RKO (cell line): ENCODE data around the gene S100A4.
"Not testable (repeated sequence)": the region's sequence is repeated elsewhere in the genome, so short reads cannot be mapped to it uniquely, and the experiment has no call there.

Experiments used
- DNase-seq: peaks from one replicate; pipeline ENCODE4 v3.0.0-alpha.2; 2016; ENCODE audit warnings: low spot score

Gene S100A4

DNA sequence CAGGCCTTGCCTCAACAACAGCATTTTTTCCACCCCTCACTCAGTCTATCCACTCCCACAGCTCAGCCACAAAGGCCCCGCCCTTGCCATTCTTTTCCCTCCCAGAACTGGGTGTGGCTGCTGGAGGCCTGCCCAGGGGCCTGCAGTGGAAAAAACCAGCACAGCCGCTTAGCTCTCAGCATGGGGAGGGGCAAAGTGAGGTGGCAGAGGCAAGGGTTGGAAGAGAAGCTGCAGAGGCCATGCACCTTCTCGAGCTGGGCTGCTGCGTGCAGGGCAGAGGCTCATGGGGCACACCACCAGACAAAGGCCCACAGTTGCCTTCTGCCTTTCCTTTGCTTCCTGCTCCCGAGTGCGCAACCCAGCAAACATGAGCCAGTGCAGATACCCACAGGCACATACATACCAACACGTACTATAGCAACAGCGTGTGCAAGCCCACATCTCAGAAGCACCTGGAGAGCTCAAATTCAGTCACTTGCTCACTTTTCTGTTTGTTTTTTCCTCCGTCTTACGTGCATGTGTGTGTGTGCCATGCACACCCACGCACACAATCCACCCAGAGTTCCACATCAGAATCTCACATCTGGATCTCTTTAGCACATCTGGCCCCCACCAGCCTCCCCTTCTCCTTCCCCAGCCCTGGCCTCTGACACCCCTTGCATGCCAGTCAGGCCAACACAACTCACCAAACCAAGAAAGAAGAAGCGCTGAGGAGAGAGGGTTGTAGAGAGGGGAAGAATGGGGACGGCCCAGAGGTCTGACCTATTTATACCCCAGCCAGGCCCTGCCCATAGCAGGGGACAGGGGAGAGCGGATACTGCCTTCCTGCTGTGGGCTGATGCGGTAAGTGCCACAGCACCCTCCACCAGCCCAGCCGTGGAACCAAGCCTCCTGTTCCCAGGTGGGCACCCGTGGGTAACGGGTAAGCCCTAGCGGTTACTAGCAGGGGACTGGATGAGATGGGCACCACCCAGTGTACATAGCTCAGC is at the start of gene S100A4:
S100A4 (minus strand) TSS at position 740 of the 989 bp plus-strand sequence. CDS start 1,012 bp downstream, outside the sequence.
- DNase-seq, result no peak

DNA sequence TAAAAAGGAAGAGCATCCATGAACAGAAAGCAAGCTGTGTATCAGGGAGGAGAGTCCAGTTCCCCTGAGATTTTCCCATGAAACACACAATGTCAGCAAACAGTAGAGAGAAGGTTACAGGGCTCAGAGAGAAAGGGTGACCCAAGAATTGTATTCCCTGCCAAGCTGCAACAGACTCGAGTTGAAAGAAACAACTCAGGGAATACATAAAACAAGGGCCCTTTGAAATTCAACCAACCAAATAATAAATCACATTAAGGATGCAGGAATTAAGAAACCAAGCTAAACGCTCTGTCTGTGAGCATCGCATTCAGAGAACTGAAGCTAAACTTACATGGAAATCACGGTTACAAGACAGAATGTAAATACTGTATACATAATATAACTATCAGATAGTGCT is 47.1 kb upstream of the S100A4 start:
- no peak for DNase-seq

DNA sequence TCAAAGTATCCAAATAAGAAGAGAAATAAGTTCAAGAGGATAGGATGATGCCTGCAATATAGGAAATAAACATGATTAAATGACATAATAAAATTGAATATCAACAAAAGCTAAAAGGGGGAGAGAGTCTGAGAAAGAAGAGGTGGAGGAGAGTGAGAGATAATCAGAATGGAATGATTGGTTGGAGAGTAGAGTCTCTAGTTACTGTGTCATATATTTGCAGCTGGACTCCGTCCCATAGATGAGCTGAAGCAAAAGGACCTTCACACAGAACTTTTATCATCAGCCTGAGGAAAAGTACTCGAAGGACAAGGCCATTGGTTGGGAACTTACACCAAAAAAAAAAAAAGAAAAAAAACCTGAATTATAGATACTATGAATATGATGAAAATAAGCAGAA is 42.9 kb upstream of the S100A4 start:
- DNase-seq, result no peak

DNA sequence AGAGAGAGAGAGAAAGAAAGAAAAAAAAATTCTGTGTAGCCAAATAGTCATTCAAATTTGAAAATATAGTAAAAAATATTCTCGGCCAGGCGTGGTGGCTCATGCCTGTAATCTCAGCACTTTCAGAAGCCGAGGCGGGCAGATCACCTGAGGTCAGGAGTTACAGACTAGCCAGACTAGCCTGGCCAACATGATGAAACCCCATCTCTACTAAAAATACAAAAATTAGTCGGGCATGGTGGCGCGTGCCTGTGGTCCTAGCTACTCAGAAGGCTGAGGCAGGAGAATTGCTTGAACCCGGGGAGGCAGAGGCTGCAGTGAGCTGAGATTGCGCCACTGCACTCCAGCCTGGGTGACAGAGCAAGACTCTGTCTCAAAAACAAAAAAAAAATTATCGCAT is 42.4 kb upstream of the S100A4 start:
- DNase-seq, result not testable (repeated sequence)

DNA sequence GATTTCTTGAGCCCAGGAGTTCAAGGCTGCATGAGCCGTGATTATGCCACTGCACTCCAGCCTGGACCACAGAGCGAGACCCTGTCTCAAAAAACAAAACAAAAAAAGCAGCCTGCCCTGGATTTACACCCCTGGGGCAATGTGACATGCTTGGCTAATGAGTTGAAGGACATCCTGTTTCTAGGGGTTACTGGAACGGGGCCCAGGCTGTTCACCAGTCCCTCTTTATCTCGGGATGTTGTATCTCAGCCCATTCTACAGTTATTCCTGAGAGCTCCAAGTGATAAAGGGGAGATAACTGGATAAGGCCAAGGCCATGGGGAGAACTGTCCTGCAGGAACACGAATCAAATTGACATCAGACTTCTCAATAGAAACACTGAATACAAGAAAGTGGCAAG is 41.7 kb upstream of the S100A4 start:
- no peak for DNase-seq

DNA sequence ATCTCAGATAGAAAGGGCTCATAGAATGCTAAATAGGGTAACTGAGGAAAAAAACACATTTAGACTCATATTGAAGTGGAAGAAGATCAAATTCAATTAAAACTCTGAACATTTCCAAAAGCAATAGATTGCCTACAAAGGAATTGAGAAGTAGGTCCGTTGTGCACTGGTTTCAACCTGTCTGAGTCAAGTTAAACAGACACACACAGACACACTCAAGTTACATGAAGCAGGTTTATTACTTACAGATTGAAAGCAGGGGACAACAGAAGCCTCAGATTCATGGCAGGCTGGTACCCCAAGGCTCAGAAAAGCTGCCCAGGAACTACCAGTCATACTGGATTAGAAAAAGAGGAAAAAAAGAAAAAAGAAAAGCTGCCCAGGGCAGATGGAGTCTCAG is 40.7 kb upstream of the S100A4 start:
- DNase-seq, result no peak

DNA sequence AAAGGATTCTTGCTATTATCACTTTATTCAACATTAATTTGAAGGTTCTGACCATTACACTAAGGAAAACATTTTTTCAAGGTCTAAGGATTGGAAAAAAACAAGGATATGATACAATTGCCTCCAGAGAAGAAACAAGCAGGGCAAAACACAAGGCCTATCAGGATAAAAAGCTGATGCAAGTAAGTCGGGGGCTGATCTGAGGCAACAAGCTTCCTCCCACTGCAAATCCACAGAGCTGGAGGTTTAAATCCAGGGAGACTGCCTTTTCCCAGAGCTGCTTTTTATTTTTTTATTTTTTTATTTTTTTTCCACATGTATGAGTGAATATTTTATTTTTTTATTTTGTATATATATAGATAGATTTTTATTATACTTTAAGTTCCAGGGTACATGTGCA is 39.4 kb upstream of the S100A4 start:
- no peak for DNase-seq

DNA sequence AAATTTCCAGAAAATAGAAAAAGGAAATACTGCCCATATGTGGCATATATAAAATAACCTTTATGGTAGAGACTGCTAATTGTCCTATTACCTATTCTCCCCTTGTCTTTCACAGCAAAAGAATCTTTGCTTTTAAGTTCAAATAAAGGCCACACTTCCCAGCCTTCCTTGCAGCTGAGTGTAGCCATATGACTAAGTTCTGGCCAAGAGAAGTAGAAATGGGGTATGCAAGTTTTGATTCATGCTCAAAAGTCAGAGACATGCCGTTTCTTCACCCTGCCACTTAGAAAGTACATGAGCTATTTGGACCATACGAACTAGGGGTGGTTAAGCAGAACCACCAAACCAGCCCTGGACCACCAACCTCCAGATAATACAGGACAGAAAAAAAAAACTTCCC is 38.4 kb upstream of the S100A4 start:
- no peak for DNase-seq

DNA sequence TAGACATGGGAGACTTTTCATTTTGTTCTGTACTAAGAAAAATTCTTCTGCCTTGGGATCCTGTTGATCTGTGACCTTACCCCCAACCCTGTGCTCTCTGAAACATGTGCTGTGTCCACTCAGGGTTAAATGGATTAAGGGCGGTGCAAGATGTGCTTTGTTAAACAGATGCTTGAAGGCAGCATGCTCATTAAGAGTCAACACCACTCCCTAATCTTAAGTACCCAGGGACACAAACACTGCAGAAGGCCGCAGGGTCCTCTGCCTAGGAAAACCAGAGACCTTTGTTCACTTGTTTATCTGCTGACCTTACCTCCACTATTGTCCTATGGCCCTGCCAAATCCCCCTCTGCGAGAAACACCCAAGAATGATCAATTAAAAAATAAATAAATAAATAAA is 37.9 kb upstream of the S100A4 start:
- not testable (repeated sequence) for DNase-seq

DNA sequence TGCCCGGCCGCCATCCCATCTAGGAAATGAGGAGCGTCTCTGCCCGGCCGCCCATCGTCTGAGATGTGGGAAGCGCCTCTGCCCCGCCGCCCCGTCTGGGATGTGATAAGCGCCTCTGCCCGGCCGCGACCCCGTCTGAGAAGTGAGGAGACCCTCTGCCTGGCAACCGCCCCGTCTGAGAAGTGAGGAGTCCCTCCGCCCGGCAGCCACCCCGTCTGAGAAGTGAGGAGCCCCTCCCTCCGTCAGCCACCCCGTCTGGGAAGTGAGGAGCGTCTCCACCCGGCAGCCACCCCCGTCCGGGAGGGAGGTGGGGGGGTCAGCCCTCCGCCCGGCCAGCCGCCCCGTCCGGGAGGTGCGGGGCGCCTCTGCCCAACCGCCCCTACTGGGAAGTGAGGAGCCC is 37.2 kb upstream of the S100A4 start:
- not testable (repeated sequence) for DNase-seq

DNA sequence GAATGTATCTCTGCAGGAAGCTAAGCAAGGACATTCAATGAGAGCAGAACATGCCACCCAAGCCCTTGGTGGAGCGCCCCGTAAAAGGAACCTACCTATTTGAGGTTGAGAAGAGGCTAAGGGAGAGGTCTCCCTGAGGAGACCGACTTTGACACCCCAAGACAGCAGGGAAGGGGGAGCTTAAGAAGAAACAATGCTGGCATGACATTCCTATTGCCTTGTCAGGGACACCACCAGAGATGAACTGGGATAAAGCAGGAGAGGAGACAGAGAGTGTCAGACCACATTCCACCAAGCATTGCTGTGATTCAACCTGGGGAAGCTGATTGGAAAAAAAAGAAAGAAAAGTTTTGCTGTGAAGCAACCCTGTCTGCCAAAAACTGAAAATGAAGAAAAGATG is 33.3 kb upstream of the S100A4 start:
- no peak for DNase-seq

DNA sequence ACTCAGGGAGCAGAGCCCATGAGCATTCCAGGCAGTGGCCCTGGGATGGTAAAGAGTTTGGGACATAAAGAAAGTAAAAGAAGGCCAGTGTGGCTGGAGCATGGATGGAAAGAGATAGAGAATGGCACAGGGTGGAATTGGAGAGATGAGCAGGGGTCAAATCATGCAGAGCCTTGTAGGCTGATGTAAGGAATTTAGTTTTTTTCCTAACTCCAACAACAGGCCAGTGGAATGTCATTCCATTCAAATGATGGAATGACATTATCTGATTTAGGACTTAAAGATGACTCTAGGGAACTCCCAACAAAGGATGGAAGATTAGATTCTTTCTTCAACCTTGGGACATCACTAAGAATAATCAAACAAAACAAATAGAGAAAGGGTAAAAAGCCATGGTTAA is 32.9 kb upstream of the S100A4 start:
- DNase-seq, result no peak

DNA sequence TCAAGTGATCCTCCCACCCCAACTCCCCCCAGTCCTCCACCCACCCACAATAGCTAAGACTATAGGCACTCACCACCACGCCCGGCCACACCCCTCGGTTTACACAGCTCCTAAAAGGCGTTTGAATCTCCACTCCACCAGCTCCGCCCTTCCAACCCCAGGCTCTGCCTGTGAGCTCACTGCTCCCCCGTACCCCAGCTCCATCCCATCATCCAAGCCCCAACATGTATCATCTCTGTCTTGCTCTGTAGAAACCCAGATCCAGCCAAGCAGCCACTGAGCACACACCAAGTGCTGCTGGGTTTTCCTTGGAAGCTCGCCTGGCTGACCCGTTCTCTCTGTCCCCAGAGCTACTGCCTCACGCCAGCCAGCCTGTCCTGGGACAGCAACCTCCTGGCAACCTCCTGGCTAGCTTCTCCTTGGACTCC is 32.0 kb upstream of the S100A4 start:
- DNase-seq, result no peak

DNA sequence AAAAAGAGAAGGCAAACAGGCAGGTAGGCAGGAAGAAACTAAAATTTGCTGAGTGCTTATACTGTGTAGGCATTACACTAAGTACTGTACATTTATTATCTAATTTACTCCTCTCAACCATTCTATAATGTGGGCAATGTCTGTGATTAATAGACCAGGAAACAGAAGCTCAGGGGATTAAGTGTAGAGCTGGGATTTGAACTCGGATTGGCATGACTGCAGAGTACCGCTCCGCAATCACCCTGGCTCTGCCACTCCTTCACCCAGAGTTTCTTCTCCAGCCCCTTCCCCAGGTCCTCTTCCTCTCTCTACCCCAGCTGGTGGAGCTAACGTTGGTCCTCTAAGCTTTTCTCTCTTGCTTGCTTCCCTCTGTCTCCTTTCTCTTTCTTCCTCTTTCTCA is 31.5 kb upstream of the S100A4 start:
- no peak for DNase-seq

DNA sequence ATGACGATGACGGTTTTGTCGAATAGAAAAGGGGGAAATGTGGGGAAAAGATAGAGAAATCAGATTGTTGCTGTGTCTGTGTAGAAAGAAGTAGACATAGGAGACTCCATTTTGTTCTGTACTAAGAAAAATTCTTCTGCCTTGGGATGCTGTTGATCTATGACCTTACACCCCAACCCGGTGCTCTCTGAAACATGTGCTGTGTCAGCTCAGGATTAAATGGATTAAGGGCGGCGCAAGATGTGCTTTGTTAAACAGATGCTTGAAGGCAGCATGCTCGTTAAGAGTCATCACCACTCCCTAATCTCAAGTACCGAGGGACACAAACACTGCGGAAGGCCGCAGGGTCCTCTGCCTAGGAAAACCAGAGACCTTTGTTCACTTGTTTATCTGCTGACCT is 29.9 kb upstream of the S100A4 start:
- not testable (repeated sequence) for DNase-seq

DNA sequence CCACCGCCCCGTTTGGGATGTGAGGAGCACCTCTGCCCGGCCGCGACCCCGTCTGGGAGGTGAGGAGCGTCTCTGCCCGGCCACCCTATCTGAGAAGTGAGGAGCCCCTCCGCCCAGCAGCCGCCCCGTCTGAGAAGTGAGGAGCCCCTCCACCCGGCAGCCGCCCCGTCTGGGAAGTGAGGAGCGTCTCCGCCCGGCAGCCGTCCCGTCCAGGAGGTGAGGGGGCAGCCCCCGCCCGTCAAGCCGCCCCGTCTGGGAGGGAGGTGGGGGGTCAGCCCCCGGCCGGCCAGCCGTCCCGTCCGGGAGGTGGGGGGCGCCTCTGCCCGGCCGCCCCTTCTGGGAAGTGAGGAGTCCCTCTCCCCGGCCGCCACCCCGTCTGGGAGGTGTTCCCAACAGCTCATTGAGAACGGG is 29.5 kb upstream of the S100A4 start:
- not testable (repeated sequence) for DNase-seq

DNA sequence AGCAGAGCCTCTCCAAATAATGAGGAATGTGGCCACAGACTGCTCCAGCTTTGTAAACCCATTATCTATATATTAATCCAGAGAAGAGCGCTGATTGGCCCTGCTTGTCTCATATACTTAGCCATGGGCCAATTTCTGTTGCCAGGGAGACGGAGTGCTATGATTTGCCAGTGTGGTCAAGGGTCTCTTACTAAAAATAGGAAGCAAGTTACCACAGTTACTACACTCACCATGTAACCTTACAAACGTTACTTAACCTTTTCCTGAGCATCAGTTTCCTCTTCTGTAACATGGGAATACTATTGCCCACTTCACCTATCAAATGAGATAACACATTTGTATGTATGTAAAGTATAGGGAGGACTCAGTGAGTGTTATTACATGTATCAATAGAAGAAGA is 27.7 kb upstream of the S100A4 start:
- DNase-seq, result no peak

DNA sequence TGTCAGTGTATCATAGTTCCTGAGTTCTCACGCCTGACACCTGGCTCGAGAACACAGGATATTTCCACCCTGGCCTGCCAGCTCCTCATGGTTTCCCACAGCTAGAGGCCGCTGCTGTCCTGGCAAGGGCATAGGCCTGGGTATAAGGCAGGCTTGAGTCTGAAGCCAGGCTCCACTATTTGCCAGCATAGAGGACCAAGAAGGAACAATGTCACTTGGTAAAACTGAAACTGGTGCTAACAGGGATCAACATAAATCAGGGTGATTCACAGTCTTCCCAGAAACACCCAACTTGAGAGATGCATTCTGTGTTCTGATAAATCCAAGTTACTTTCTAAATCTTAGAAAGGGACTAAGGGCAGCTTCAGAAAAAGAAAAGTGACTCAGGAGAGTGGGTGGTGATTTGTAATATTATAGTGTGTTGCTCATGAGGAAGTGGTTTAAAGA is 27.0 kb upstream of the S100A4 start:
- DNase-seq, result peak; percentile 93

DNA sequence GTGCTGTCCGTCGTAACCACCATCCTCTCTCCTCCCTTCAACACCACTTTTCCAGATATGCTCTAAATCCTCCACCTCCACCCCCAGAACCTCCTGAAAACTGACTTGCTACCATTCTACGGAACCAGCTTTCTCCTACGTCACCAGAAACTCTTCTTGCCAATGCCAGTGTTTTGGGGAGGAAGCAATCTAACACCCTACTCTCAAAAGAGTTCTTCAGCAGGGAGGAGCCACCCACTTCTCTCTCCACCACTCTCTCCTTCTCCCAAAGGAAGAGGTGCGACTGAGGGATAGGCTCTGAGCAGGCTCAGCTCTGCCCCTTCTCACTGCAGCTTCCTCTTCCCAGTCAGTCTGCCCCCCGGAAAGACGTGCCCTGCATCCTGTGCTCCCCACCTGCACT is 26.1 kb upstream of the S100A4 start:
- no peak for DNase-seq

DNA sequence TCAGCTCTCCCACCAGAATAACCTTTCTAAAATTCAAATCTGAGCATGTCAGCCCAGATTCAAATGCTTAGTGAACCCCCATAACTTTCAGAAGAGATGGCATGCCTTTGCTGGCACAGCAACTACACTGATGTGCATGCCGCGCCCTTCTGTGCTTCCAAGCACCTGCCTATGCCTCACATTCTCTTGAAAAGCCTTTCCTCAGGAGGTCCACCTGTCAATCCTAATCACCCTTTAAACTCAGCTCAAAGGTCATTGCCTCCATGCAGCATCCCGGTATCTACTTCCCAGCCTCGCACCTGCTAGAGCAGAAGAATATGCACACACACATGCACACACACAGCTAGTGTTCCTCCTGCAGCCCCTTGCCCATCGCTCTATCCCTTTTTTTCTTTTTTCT is 25.3 kb upstream of the S100A4 start:
- no peak for DNase-seq

DNA sequence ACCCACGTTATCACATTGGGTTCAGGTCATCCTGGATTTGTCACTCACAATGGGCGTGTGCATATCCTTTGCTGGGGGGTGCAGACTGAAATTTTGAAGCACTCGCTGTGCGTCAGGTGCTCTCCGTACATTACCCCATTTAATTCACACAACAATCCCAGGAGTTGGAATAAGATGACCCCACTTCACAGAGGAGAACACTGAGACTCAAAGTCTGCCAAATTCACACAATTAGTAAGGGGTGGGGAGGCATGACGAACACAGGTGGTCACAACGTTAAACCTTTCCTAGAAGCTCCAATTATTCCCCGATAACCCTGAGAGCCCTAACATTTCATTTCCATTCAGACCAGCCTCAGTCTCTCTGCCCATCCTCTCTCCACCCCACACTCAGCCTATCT is 23.9 kb upstream of the S100A4 start:
- DNase-seq, result no peak

DNA sequence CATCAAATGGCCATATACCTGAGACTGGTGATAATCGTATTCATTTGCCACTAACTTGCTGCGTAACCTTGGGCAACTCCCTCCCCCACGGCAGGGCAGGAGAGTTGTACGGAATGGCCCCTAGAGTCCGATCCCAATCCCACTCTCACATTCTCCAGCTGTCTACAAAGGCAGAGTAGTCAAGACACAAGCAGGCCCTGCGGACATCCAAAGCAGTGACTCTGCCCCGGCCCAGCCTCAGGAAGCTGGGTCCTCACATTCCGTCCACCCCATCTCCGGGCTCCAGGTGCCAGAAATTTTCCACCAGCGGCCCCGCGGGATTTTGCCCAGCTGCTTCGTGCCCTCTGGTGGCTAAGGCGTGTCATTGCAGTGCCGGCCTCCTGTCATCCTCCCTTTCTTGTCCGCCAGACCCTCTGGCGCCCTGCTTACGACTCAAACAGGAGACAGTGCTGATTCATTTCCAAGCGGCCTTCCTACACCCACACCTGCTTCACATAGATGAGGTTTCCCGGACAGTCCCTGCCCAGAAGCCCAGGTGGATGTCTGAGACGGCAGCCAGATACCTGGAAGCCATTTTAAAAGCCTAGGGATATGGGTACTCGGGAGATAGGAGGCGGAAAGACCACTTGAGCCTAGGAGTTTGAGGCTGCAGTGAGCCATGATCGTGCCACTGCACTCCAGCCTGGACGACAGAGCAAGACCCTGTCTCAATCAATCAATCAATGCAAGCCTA is 22.9 kb upstream of the S100A4 start:
- DNase-seq, result peak; percentile 95
